H1 (cell line): ENCODE results near the gene NKD2. TPM values are rescaled to one million over a fixed set of nuclear protein-coding genes. Genes with fewer than 3 reads are reported as not detected.

ENCODE experiments used
- CTCF ChIA-PET: fragments of 300-600 bp; sonication (Branson Sonifier 250); formaldehyde crosslinking; loops from one replicate; lab custom pipeline; 2021; ENCODE audit not compliant: partially characterized antibody; lab: Charles Lee
- POLR2A ChIA-PET: fragments of 300-600 bp; sonication (Branson Sonifier 250); formaldehyde crosslinking; loops from one replicate; lab custom pipeline; 2021; ENCODE audit warnings: inconsistent platforms; ENCODE audit not compliant: partially characterized antibody; lab: Charles Lee
- DNase-seq, 2 experiments: peaks; one replicate each; pipeline versions ENCODE4 v3.0.0 to v3.0.0-alpha.2; 2010 to 2022; ENCODE audit warnings: low spot score in 2 of 2, low read depth in 1 of 2, mixed read lengths in 1 of 2
- FAIRE-seq: peaks from 2 replicates; lab custom pipeline; 2011; peaks lifted over from hg19 to GRCh38; lab: Jason Lieb, UNC
- H2AFZ ChIP-seq: 2 replicates; pipeline ENCODE4 v1.8.1; 2012; ENCODE audit warnings: low read length, inconsistent platforms
- H2AK5ac ChIP-seq: 2 replicates; pipeline ENCODE4 v1.6.1; 2013; ENCODE audit warnings: low read depth, low read length
- H2BK120ac ChIP-seq: replicated peaks from 2 replicates; pipeline ENCODE3; 2013; ENCODE audit warnings: low read depth, low read length, inconsistent platforms
- H2BK12ac ChIP-seq: 2 replicates; pipeline ENCODE4 v1.6.1; 2013; ENCODE audit warnings: low read depth, low read length
- H2BK15ac ChIP-seq: 2 replicates; pipeline ENCODE4 v1.6.1; 2013; ENCODE audit warnings: low read length
- H2BK20ac ChIP-seq: 2 replicates; pipeline ENCODE4 v1.6.1; 2013; ENCODE audit warnings: low read length
- H2BK5ac ChIP-seq: 2 replicates; pipeline ENCODE4 v1.6.1; 2013; ENCODE audit warnings: low read depth, low read length
- H3K14ac ChIP-seq: 2 replicates; pipeline ENCODE4 v1.6.1; 2013; ENCODE audit warnings: inconsistent platforms; ENCODE audit not compliant: insufficient read length
- H3K18ac ChIP-seq: 2 replicates; pipeline ENCODE4 v1.6.1; 2013; ENCODE audit warnings: low read length; ENCODE audit errors: extremely low read depth
- H3K23ac ChIP-seq: 2 replicates; pipeline ENCODE4 v1.6.1; 2013; ENCODE audit warnings: inconsistent platforms; ENCODE audit not compliant: insufficient read length
- H3K23me2 ChIP-seq: 2 replicates; pipeline ENCODE4 v1.6.1; 2013; ENCODE audit warnings: low read depth, low read length
- H3K27ac ChIP-seq: 2 replicates; pipeline ENCODE4 v1.6.1; 2011; ENCODE audit warnings: low read depth, low read length, inconsistent platforms
- H3K27me3 ChIP-seq, 4 experiments: replicated peaks in 1 of 4; 1 replicate in 1 of 4; 2 replicates in 3 of 4; pipeline versions ENCODE4 v1.6.1 to v1.8.1; 2011 to 2013; ENCODE audit warnings: low read length in 3 of 4, mild to moderate bottlenecking in 3 of 4, inconsistent platforms in 2 of 4, mixed read lengths in 2 of 4, moderate library complexity in 1 of 4; ENCODE audit not compliant: control insufficient read depth in 3 of 4, insufficient read depth in 3 of 4; ENCODE audit errors: extremely low read depth in 1 of 4
- H3K36me3 ChIP-seq, 4 experiments: 2 replicates each; pipeline versions ENCODE4 v1.6.1 to v1.8.1; 2011 to 2013; ENCODE audit warnings: mild to moderate bottlenecking in 4 of 4, low read length in 3 of 4, moderate library complexity in 2 of 4, control low read depth in 1 of 4, inconsistent platforms in 1 of 4; ENCODE audit not compliant: insufficient read depth in 4 of 4, control insufficient read depth in 2 of 4
- H3K4ac ChIP-seq: replicated peaks from 2 replicates; pipeline ENCODE3; 2013; ENCODE audit warnings: low read length, low read depth, mixed read lengths, inconsistent platforms; ENCODE audit not compliant: insufficient read length
- H3K4me1 ChIP-seq, 4 experiments: replicated peaks in 1 of 4; 1 replicate in 1 of 4; 2 replicates in 3 of 4; pipeline versions ENCODE4 v1.6.1 to v1.8.1; 2011 to 2013; ENCODE audit warnings: low read length in 3 of 4, inconsistent platforms in 2 of 4, mixed read lengths in 1 of 4; ENCODE audit not compliant: insufficient read depth in 4 of 4, control insufficient read depth in 3 of 4
- H3K4me2 ChIP-seq, 2 experiments: 2 replicates each; pipeline versions ENCODE4 v1.6.1 to v1.8.1; 2011 to 2013; ENCODE audit warnings: low read depth in 2 of 2, low read length in 2 of 2, control low read depth in 1 of 2, inconsistent platforms in 1 of 2, mild to moderate bottlenecking in 1 of 2; ENCODE audit not compliant: insufficient read depth in 1 of 2
- H3K4me3 ChIP-seq, 4 experiments: fragments of 200-600, 300-600 bp in 1 of 4; sonication (generic), shearing (Covaris generic), sonication (Bioruptor Twin) in 1 of 4; 2 replicates each; pipeline versions ENCODE4 v1.5.1 to v1.8.1; 2011 to 2016; ENCODE audit warnings: low read length in 4 of 4, low read depth in 3 of 4, control low read depth in 2 of 4, inconsistent platforms in 2 of 4, mild to moderate bottlenecking in 2 of 4, mixed read lengths in 1 of 4, moderate library complexity in 1 of 4; ENCODE audit not compliant: insufficient read depth in 2 of 4; ENCODE audit errors: extremely low read depth in 1 of 4
- H3K56ac ChIP-seq: replicated peaks from 2 replicates; pipeline ENCODE3; 2013; ENCODE audit warnings: low read depth, mild to moderate bottlenecking, mixed read lengths, low read length, inconsistent platforms; ENCODE audit not compliant: insufficient read length
- H3K79me1 ChIP-seq: 2 replicates; pipeline ENCODE4 v1.6.1; 2013; ENCODE audit warnings: low read depth, low read length, control low read depth
- H3K79me2 ChIP-seq, 2 experiments: 2 replicates each; pipeline versions ENCODE4 v1.6.1 to v1.8.1; 2012 to 2013; ENCODE audit warnings: low read length in 2 of 2, mild to moderate bottlenecking in 2 of 2, inconsistent platforms in 1 of 2; ENCODE audit not compliant: insufficient read depth in 2 of 2, control insufficient read depth in 1 of 2
- H3K9ac ChIP-seq, 4 experiments: replicated peaks in 1 of 4; 1 replicate in 1 of 4; 2 replicates in 3 of 4; pipeline versions ENCODE4 v1.6.1 to v1.8.1; 2011 to 2013; ENCODE audit warnings: low read depth in 3 of 4, low read length in 3 of 4, control low read depth in 2 of 4, mild to moderate bottlenecking in 2 of 4, moderate library complexity in 2 of 4, inconsistent platforms in 1 of 4; ENCODE audit errors: extremely low read depth in 1 of 4
- H3K9me3 ChIP-seq, 2 experiments: 2 replicates each; pipeline versions ENCODE4 v1.6.1 to v1.8.1; 2012 to 2013; ENCODE audit warnings: mild to moderate bottlenecking in 2 of 2, moderate library complexity in 2 of 2, control low read depth in 1 of 2, inconsistent platforms in 1 of 2, low read depth in 1 of 2, low read length in 1 of 2, mixed read lengths in 1 of 2; ENCODE audit not compliant: insufficient read depth in 2 of 2
- H4K20me1 ChIP-seq, 2 experiments: replicated peaks in 1 of 2; 2 replicates each; pipeline versions ENCODE3 to v1.8.1; 2011 to 2013; ENCODE audit warnings: inconsistent platforms in 2 of 2, low read length in 2 of 2, mild to moderate bottlenecking in 1 of 2; ENCODE audit not compliant: insufficient read depth in 2 of 2, control insufficient read depth in 1 of 2
- H4K5ac ChIP-seq: 2 replicates; pipeline ENCODE4 v1.6.1; 2013; ENCODE audit warnings: low read length, low read depth, mixed read lengths, inconsistent platforms; ENCODE audit not compliant: insufficient read length
- H4K8ac ChIP-seq: 2 replicates; pipeline ENCODE4 v1.8.0; 2013; ENCODE audit warnings: mild to moderate bottlenecking, moderate library complexity, low read length, inconsistent platforms; ENCODE audit not compliant: insufficient read depth; ENCODE audit errors: extremely low read depth
- H4K91ac ChIP-seq: replicated peaks from 2 replicates; pipeline ENCODE3; 2013; ENCODE audit warnings: low read length, mixed read lengths, inconsistent platforms; ENCODE audit not compliant: insufficient read length
- CREB1 ChIP-seq: IDR thresholded peaks from 2 replicates; pipeline ENCODE4 v1.6.1; 2012; ENCODE audit warnings: inconsistent platforms
- HDAC2 ChIP-seq, 2 experiments: fragments of 300-600 bp in 1 of 2; sonication (generic) in 1 of 2; IDR thresholded peaks; 2 replicates each; pipeline ENCODE4 v1.6.1; 2011 to 2012; ENCODE audit warnings: low read depth in 2 of 2, low read length in 2 of 2, mild to moderate bottlenecking in 2 of 2, moderate library complexity in 2 of 2, borderline replicate concordance in 1 of 2, inconsistent platforms in 1 of 2
- SUZ12 ChIP-seq: fragments of 200-600 bp; sonication (generic); IDR thresholded peaks from 2 replicates; pipeline ENCODE4 v1.6.1; 2012; ENCODE audit warnings: mild to moderate bottlenecking, inconsistent platforms, low read length, moderate library complexity, mixed read lengths
- TAF7 ChIP-seq: optimal IDR thresholded peaks from 2 replicates; pipeline ENCODE3; 2011; ENCODE audit warnings: low read depth, mild to moderate bottlenecking, inconsistent platforms, low read length, moderate library complexity, borderline replicate concordance
- ZNF274 ChIP-seq: IDR thresholded peaks from 2 replicates; pipeline ENCODE4 v1.7.0; 2012; ENCODE audit warnings: low read length, borderline replicate concordance; ENCODE audit errors: extremely low read depth
- WGBS, 2 experiments: shearing (Covaris generic) in 1 of 2; methylation state at CpG; one replicate each; pipeline versions ENCODE4 v1.1.6 to v1.1.7; 2013 to 2015; ENCODE audit warnings: low lambda C conversion rate in 2 of 2, mixed read lengths in 2 of 2, inconsistent platforms in 1 of 2, low coverage in 1 of 2, missing lambda C conversion rate in 1 of 2; ENCODE audit not compliant: insufficient replicate concordance in 2 of 2, insufficient coverage in 1 of 2, insufficient read length in 1 of 2; ENCODE audit errors: extremely low coverage in 1 of 2, missing lambda C conversion rate in 1 of 2; 5-methylcytosine and 5-hydroxymethylcytosine counted together
- polyA plus RNA-seq, 7 experiments: library from polyadenylated mRNA; depleted of rRNA in 3 of 7; stranded (reverse) in 5 of 7; unstranded in 2 of 7; fragments of >200 nt in 5 of 7; fragments of 200-250 nt in 2 of 7; gene quantifications; 1 replicate in 5 of 7; 2 replicates in 1 of 7; 4 replicates in 1 of 7; pipeline versions ENCODE4 v1.2.1 to v1.2.3, GENCODE V29; 2011 to 2013; ENCODE audit warnings: missing spikeins in 2 of 7, mixed read lengths in 2 of 7
- total RNA-seq: library from RNA; stranded (reverse); fragmentation: NEBNext Ultra II Directional; extraction: Animal tissue kit (Norgen Biotek cat#: 25700); gene quantifications from 2 replicates; pipeline ENCODE4 v1.2.1, GENCODE V29; 2021

Gene NKD2
- total and polyA plus RNA-seq, 2 of the 8 experiments (the other 6 are each of a cell fraction or from before 2014, with no cell fraction given), result 5.5 to 7.9 TPM

DNA sequence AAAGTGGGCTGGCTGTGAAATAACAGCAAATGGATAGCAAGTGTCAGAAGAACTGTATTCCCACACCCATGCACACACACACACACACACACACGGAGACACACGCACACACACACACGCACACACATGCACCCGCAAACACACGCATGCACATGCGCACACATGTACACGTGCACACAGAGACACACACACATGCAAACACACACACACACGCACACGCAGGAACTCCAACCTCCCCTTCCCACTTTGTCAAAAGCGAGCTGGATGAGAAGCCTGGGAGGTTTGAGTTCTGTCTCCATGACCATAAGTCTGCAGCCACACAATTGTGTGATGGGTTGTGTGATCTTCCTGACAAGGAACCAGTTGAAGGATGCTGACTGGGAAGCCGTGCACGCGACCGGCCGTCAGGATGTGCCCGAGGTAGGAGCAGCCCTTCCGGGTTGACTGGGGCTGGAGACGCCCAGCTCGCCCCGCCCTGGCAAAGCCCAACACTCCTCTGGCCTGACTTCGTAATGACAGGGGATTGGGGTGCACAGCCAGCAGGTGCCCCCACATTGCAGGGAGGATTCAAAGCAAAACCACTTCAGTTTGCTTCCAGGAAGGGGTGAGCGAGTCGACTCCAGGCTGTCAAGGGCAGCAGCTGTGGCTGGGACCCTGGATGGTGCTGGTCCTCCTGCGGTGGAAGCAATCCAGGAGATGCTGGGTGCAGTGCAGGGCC lies 29.3 kb upstream of the NKD2 start:
- Histone ChIP-seq H2BK15ac (no peak overlapping the region), H3K27me3 (no peaks in the 10 kb centered on the region), H3K79me2 (no peaks in the 10 kb centered on the region), H3K27ac (no peak overlapping the region), H3K4me3 (no peak overlapping the region), H3K9me3 (peaks cover 0 to 3% of the 10 kb centered on the region in 2 experiments; a peak in 1 of 4 replicates), H4K5ac (no peak overlapping the region), H4K8ac (no peak overlapping the region), H2BK5ac (no peak overlapping the region), H3K23me2 (peaks cover 4% of the 10 kb centered on the region; the same call in 1 of the 2 replicates), H3K4me1 (peaks cover 0 to 4% (median under 1%) of the 10 kb centered on the region in 4 experiments; a peak in 4 of 7 replicates), H2BK120ac (no peak overlapping the region), H3K56ac (no peak overlapping the region), H2BK20ac (no peak overlapping the region), H3K23ac (no peak overlapping the region), H2BK12ac (no peak overlapping the region), H4K91ac (no peak overlapping the region), H4K20me1 (peaks cover 0 to 4% of the 10 kb centered on the region in 2 experiments), H3K18ac (no peak overlapping the region), H3K14ac (no peak overlapping the region), H3K4ac (no peak overlapping the region), H3K79me1 (no peaks in the 10 kb centered on the region; the same call in 1 of the 2 replicates), H3K9ac (no peak overlapping the region), H3K4me2 (no peak overlapping the region), H2AK5ac (no peak overlapping the region), H3K36me3 (no peaks in the 10 kb centered on the region), H2AFZ (no peak overlapping the region)
- DNase-seq (no peak), FAIRE-seq (no peak)
- 87% methylated on average over 24 of the region's 24 CpGs; no CpG with 5 or more reads in 1 of the 2 experiments for WGBS, 2 experiments
- POLR2A ChIA-PET, result interaction anchor here (0.9 kb wide), 1 partner anchor 12 kb away, joined by 3 read pairs; no protein-coding TSS in a partner anchor
- CTCF ChIA-PET, result interaction anchor here (0.6 to 5.0 kb wide), 10 partner anchors 8 to 556 kb away, joined by 3 to 36 read pairs (median 3); no protein-coding TSS in a partner anchor
- no peak for TF ChIP-seq SUZ12
- no peak for TF ChIP-seq TAF7
- TF ChIP-seq HDAC2 (IDR thresholded peaks at IDR 0.05; ENCODE audit: borderline replicate concordance in 1 of 2, low read depth in 2 of 2, low read length in 2 of 2), result no peak
- no peak for TF ChIP-seq CREB1
- no peak for TF ChIP-seq ZNF274
